ENCODE measurements around the gene ZNF844.

GRCh38 chr19:12093777-12094176 lies 29.2 kb downstream of the ZNF844 start:
- no peak for TF ChIP-seq CTCF (IDR thresholded peaks at IDR 0.05; ENCODE audit: low read depth, low read length, poor library complexity, severe bottlenecking)
- no peak for TF ChIP-seq EZH2phosphoT487 (IDR thresholded peaks at IDR 0.05; ENCODE audit: borderline replicate concordance, low read length)
